GM12892 (cell line): ENCODE results near the gene SDF4.

Experiments
- POLR2A ChIP-seq: IDR thresholded peaks from 2 replicates; pipeline ENCODE4 v1.6.1; 2011; ENCODE audit warnings: low read depth, low read length, control low read depth
- POLR2AphosphoS5 ChIP-seq: IDR thresholded peaks from 2 replicates; pipeline ENCODE4 v1.6.1; 2011; ENCODE audit warnings: low read depth, low read length, control low read depth

DNA sequence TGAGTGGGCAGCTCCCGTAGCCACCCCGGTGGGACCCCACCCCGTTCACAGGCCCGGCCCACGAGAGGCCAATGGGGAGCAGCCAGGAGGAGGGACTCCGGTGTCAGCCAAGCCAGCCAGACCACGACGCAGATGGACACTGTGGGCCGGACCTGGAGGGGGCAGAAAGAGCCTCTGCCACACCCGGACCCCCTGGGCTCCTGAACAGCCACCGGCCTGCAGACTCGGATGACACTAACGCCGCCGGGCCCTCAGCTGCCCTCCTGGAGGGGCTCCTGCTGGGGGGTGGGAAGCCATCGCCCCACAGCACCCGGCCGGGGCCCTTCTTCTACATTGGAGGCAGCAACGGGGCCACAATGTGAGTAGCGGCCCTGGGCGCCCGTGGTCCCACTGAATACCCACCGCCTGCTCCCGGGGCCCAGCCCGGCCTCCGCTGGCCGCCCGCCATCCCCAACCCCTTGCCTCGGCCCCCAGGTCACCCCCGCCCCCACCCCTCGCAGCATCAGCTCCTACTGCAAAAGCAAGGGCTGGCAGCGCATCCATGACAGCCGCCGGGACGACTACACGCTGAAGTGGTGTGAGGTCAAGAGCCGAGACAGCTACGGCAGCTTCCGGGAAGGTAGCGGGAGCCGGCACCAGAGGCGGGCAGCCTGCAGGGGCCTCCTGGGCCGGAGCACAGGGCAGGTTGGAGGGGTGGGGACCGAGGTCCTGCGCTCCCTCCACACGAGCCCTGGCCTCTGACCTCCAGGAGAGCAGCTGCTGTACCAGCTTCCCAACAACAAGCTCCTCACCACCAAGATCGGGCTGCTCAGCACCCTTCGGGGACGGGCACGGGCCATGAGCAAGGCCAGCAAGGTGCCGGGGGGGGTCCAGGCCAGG, 51.6 kb downstream of the SDF4 start:
- TF ChIP-seq POLR2AphosphoS5 (no peak), POLR2A (no peak)
